Measurements from ENCODE around the gene IFT80.

IFT80 gene

GRCh38 chr3:160224811-160225175, 174.2 kb downstream of the IFT80 start:
- no peak for DNase-seq
- in situ Hi-C loops (cut with MboI; ENCODE audit: low pct_unique_long_range_greater_than_20kb, low sequenced_read_pairs) = no loop called here

- DNase-seq = no peak
- in situ Hi-C loops (cut with MboI; ENCODE audit: low pct_unique_long_range_greater_than_20kb, low sequenced_read_pairs) = no loop called here
These were observed 174.8 kb downstream of the IFT80 start for GRCh38 chr3:160224256-160224655.

GRCh38 chr3:160221019-160221418, 178.0 kb downstream of the IFT80 start:
- in situ Hi-C loops (cut with MboI; ENCODE audit: low pct_unique_long_range_greater_than_20kb, low sequenced_read_pairs) = no loop called here

GRCh38 chr3:160220038-160220437, 179.0 kb downstream of the IFT80 start:
- in situ Hi-C loops (cut with MboI; ENCODE audit: low pct_unique_long_range_greater_than_20kb, low sequenced_read_pairs) = no loop called here
- no peak for DNase-seq

More at GRCh38 chr3:160221019-160221418, 178.0 kb downstream of the IFT80 start:
- DNase-seq = no peak

- no peak for DNase-seq
- in situ Hi-C loops (cut with MboI; ENCODE audit: low pct_unique_long_range_greater_than_20kb, low sequenced_read_pairs) = no loop called here
These were observed 180.9 kb downstream of the IFT80 start for GRCh38 chr3:160218136-160218535.

- in situ Hi-C loops (cut with MboI; ENCODE audit: low pct_unique_long_range_greater_than_20kb, low sequenced_read_pairs) = no loop called here
- no peak for DNase-seq
These were observed 181.3 kb downstream of the IFT80 start for GRCh38 chr3:160217675-160218074.

- no peak for DNase-seq
- in situ Hi-C loops (cut with MboI; ENCODE audit: low pct_unique_long_range_greater_than_20kb, low sequenced_read_pairs) = no loop called here
These were observed 185.8 kb downstream of the IFT80 start for GRCh38 chr3:160213191-160213590.

GRCh38 chr3:160210799-160211221, 188.2 kb downstream of the IFT80 start:
- in situ Hi-C loops (cut with MboI; ENCODE audit: low pct_unique_long_range_greater_than_20kb, low sequenced_read_pairs) = no loop called here
- peak; percentile 74 for DNase-seq

- in situ Hi-C loops (cut with MboI; ENCODE audit: low pct_unique_long_range_greater_than_20kb, low sequenced_read_pairs) = no loop called here
- peak; percentile 34 for DNase-seq
These were observed 188.7 kb downstream of the IFT80 start for GRCh38 chr3:160210341-160210740.

Measured in KBM-7 (cell line).